Measurements from ENCODE around the gene HNRNPA3.

DNA sequence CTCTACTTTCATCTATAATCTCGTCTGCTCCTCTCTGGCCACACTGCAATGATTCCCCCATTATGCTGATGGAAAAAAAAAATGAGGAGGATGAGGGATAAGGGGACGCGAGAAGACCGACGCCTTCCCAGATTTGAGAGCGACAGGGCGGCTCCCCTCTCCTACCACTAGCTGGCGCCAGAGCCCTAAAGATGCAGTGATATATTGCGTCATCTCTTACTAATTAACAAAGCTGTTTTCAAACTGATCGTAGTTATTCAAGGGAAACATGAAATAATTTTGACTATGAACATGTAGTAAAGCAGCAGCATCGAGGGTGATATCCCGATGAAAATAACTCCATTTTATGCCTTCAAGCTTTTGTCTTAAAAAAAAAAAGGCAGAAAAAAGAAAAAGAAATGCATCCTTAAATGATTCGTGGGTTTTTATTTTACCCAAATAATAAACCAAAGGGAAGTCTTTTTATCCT is 48.0 kb upstream of the HNRNPA3 start:
- TF ChIP-seq CTCF (IDR thresholded peaks at IDR 0.05; ENCODE audit: insufficient read depth, low read depth, low read length) = peak; percentile 100
- TF ChIP-seq EZH2 (IDR thresholded peaks at IDR 0.05; ENCODE audit: insufficient read depth, low read length) = no peak
